Endothelial cell of umbilical vein (primary cell): Measurements from ENCODE around the gene SPAG16. TPM values are rescaled to one million over a fixed set of nuclear protein-coding genes. Genes with fewer than 3 reads are reported as not detected.

Source experiments
- BruUV-seq: library from RNA; stranded (reverse); fragments of 400-500 nt; replicated peaks from 2 replicates; lab custom pipeline; 2021; lab: Mats Ljungman, UMichigan
- CTCF ChIA-PET: fragments of 300-600, 350-600 bp; sonication (Branson Sonifier 250); formaldehyde crosslinking; loops from one replicate; lab custom pipeline; 2021; ENCODE audit warnings: antibody characterized with exemption, inconsistent platforms; lab: Charles Lee
- POLR2A ChIA-PET: fragments of 300-600, 350-600 bp; sonication (Branson Sonifier 250); formaldehyde crosslinking; loops from one replicate; lab custom pipeline; 2021; ENCODE audit warnings: antibody characterized with exemption, inconsistent platforms; lab: Charles Lee
- DNase-seq: peaks from one replicate; pipeline ENCODE4 v3.0.0-alpha.2; 2011; ENCODE audit warnings: low read depth, low spot score
- FAIRE-seq: peaks from 2 replicates; lab custom pipeline; 2011; peaks lifted over from hg19 to GRCh38; lab: Jason Lieb, UNC
- H2AFZ ChIP-seq: 2 replicates; pipeline ENCODE4 v1.6.0; 2012; ENCODE audit warnings: low read depth, low read length, control low read depth, inconsistent platforms
- H3K27ac ChIP-seq: 2 replicates; pipeline ENCODE4 v1.5.1; 2011; ENCODE audit warnings: low read depth, mild to moderate bottlenecking, control low read depth, low read length, moderate library complexity; ENCODE audit not compliant: insufficient read depth
- H3K27me3 ChIP-seq, 2 experiments: 2 replicates each; pipeline versions ENCODE4 v1.6.0 to v1.6.1; 2011; ENCODE audit warnings: low read length in 2 of 2, mixed read lengths in 1 of 2; ENCODE audit not compliant: control insufficient read depth in 2 of 2, insufficient read depth in 2 of 2
- H3K36me3 ChIP-seq, 2 experiments: 2 replicates in 1 of 2; 3 replicates in 1 of 2; pipeline ENCODE4 v1.5.1; 2011; ENCODE audit warnings: low read length in 2 of 2, mild to moderate bottlenecking in 1 of 2, moderate library complexity in 1 of 2; ENCODE audit not compliant: control insufficient read depth in 2 of 2, insufficient read depth in 2 of 2; ENCODE audit errors: extremely low read depth in 1 of 2
- H3K4me1 ChIP-seq: 3 replicates; pipeline ENCODE4 v1.5.1; 2011; ENCODE audit warnings: mild to moderate bottlenecking, low read length; ENCODE audit not compliant: control insufficient read depth, insufficient read depth; ENCODE audit errors: extremely low read depth
- H3K4me2 ChIP-seq: 2 replicates; pipeline ENCODE4 v1.6.1; 2011; ENCODE audit warnings: low read length, control low read depth, mixed read lengths; ENCODE audit not compliant: insufficient read depth
- H3K4me3 ChIP-seq, 3 experiments: fragments of 200-600 bp in 1 of 3; sonication (generic), shearing (Covaris generic) in 1 of 3; replicated peaks in 1 of 3; 2 replicates each; pipeline ENCODE4 v1.5.1; 2011 to 2016; ENCODE audit warnings: control low read depth in 3 of 3, low read length in 3 of 3, mild to moderate bottlenecking in 2 of 3, inconsistent platforms in 1 of 3, low read depth in 1 of 3, moderate library complexity in 1 of 3; ENCODE audit not compliant: insufficient read depth in 1 of 3
- H3K79me2 ChIP-seq: 2 replicates; pipeline ENCODE4 v1.6.0; 2012; ENCODE audit warnings: low read length, inconsistent platforms; ENCODE audit not compliant: control insufficient read depth, insufficient read depth
- H3K9ac ChIP-seq: replicated peaks from 2 replicates; pipeline ENCODE3; 2011; ENCODE audit warnings: low read length, control low read depth; ENCODE audit not compliant: insufficient read depth; ENCODE audit errors: extremely low read depth
- H3K9me1 ChIP-seq: replicated peaks from 3 replicates; pipeline ENCODE4 v1.6.0; 2011; ENCODE audit warnings: mild to moderate bottlenecking, low read length; ENCODE audit not compliant: control insufficient read depth, insufficient read depth; ENCODE audit errors: extremely low read depth
- H3K9me3 ChIP-seq: replicated peaks from 2 replicates; pipeline ENCODE4 v1.5.1; 2012; ENCODE audit warnings: low read length, inconsistent platforms; ENCODE audit not compliant: control insufficient read depth, insufficient read depth
- H4K20me1 ChIP-seq: replicated peaks from 2 replicates; pipeline ENCODE3; 2011; ENCODE audit warnings: mild to moderate bottlenecking, low read length; ENCODE audit not compliant: control insufficient read depth, insufficient read depth; ENCODE audit errors: extremely low read depth
- CTCF ChIP-seq, 2 donors: IDR thresholded peaks; 1 replicate in 1 of 2; 2 replicates in 1 of 2; pipeline ENCODE4 v1.5.1; 2011; ENCODE audit warnings: low read length in 2 of 2, mild to moderate bottlenecking in 2 of 2, moderate library complexity in 2 of 2, control low read depth in 1 of 2, inconsistent platforms in 1 of 2, low read depth in 1 of 2; ENCODE audit not compliant: insufficient read depth in 1 of 2; ENCODE audit errors: extremely low read depth in 1 of 2
- EZH2 ChIP-seq: IDR thresholded peaks from 2 replicates; pipeline ENCODE4 v1.6.1; 2012; ENCODE audit warnings: borderline replicate concordance, low read depth, mild to moderate bottlenecking, moderate library complexity, low read length, inconsistent platforms; ENCODE audit not compliant: severe bottlenecking
- FOS ChIP-seq: IDR thresholded peaks from 2 replicates; pipeline ENCODE4 v1.6.1; 2011; ENCODE audit warnings: mild to moderate bottlenecking, low read length, moderate library complexity, borderline replicate concordance; ENCODE audit not compliant: insufficient read depth
- GATA2 ChIP-seq: IDR thresholded peaks from 2 replicates; pipeline ENCODE4 v1.7.0; 2011; ENCODE audit warnings: low read depth, mild to moderate bottlenecking, moderate library complexity, mixed read lengths, low read length; ENCODE audit not compliant: insufficient read length, insufficient read depth
- JUN ChIP-seq: IDR thresholded peaks from 2 replicates; pipeline ENCODE4 v1.6.1; 2011; ENCODE audit warnings: borderline replicate concordance, low read depth; ENCODE audit not compliant: insufficient read length, insufficient read depth
- MAX ChIP-seq: IDR thresholded peaks from 2 replicates; pipeline ENCODE4 v1.6.1; 2011; ENCODE audit not compliant: insufficient read depth, insufficient read length
- MYC ChIP-seq: IDR thresholded peaks from one replicate; pipeline ENCODE4 v1.6.1; 2011; ENCODE audit warnings: mild to moderate bottlenecking, low read depth, low read length
- POLR2A ChIP-seq: IDR thresholded peaks from 2 replicates; pipeline ENCODE4 v1.6.1; 2012; ENCODE audit warnings: low read depth, mild to moderate bottlenecking, control low read depth, low read length
- POLR2AphosphoS5 ChIP-seq: IDR thresholded peaks from 2 replicates; pipeline ENCODE4 v1.6.1; 2012; ENCODE audit warnings: low read depth, mild to moderate bottlenecking, control low read depth, low read length, moderate library complexity; ENCODE audit not compliant: insufficient read depth
- dilution Hi-C: fragments of 300-500 bp; cut with MboI; formaldehyde crosslinking; loops from one replicate; pipeline ENCODE4 v1.15.0; 2019; ENCODE audit warnings: low sequenced_read_pairs; ENCODE audit not compliant: extremely low pct_ligation_motif_present
- intact Hi-C: fragments of 100-400 bp; cut with micrococcal nuclease; formaldehyde crosslinking; loops from one replicate; pipeline ENCODE4 v1.10.0; 2022
- polyA plus RNA-seq, 4 experiments: library from polyadenylated mRNA; depleted of rRNA in 3 of 4; stranded (reverse) in 3 of 4; unstranded in 1 of 4; fragments of >200 nt; gene quantifications; 2 replicates each; pipeline versions ENCODE4 v1.2.1 to v1.2.3, GENCODE V29; 2011 to 2012; ENCODE audit warnings: missing spikeins in 1 of 4
- total RNA-seq: library from RNA; stranded (reverse); gene quantifications from 2 replicates; pipeline ENCODE4 v1.2.3, GENCODE V29; 2021

Gene SPAG16
- total and polyA plus RNA-seq, 2 donors (not counting 3 experiments of a cell fraction or from before 2014, with no cell fraction given): 4.0 to 7.7 TPM

GRCh38 chr2:213336253-213336770 is 52.0 kb downstream of the SPAG16 start:
- no TSS peak for BruUV-seq
- Histone ChIP-seq H2AFZ (no peak overlapping the region), H3K9me1 (no peaks in the 10 kb centered on the region), H3K4me1 (no peaks in the 10 kb centered on the region), H3K27ac (no peak overlapping the region), H3K9me3 (no peaks in the 10 kb centered on the region), H4K20me1 (no peaks in the 10 kb centered on the region), H3K4me3 (no peak overlapping the region), H3K36me3 (no peaks in the 10 kb centered on the region), H3K27me3 (no peaks in the 10 kb centered on the region), H3K79me2 (no peaks in the 10 kb centered on the region), H3K9ac (no peak overlapping the region), H3K4me2 (no peak overlapping the region)
- no peak for DNase-seq
- TF ChIP-seq CTCF (IDR thresholded peaks at IDR 0.05; ENCODE audit: extremely low read depth in 1 of 2, insufficient read depth in 1 of 2, low read depth in 1 of 2, low read length in 2 of 2): no peak
- no peak for TF ChIP-seq POLR2AphosphoS5
- no peak for TF ChIP-seq EZH2
- TF ChIP-seq JUN: no peak
- TF ChIP-seq MYC: no peak
- TF ChIP-seq POLR2A: no peak
- TF ChIP-seq MAX: no peak
- no peak for TF ChIP-seq GATA2
- no peak for TF ChIP-seq FOS
- no peak for FAIRE-seq
- POLR2A ChIA-PET: no interaction called here
- dilution Hi-C loops (no loop called here), intact Hi-C loops (no loop called here)
- CTCF ChIA-PET: no interaction called here
